Measurements from ENCODE around the gene TPK1. TPM values are rescaled to one million over a fixed set of nuclear protein-coding genes. Genes with fewer than 3 reads are reported as not detected.
A peak's percentile ranks its signal among the peaks of the same experiment; 100 is the strongest.
"Not testable (repeated sequence)": the region's sequence is repeated elsewhere in the genome, so short reads cannot be mapped to it uniquely, and the experiment has no call there.

The TPK1 gene
- total RNA-seq, 1 experiment from 2014 or later, result 29.4 TPM

DNA sequence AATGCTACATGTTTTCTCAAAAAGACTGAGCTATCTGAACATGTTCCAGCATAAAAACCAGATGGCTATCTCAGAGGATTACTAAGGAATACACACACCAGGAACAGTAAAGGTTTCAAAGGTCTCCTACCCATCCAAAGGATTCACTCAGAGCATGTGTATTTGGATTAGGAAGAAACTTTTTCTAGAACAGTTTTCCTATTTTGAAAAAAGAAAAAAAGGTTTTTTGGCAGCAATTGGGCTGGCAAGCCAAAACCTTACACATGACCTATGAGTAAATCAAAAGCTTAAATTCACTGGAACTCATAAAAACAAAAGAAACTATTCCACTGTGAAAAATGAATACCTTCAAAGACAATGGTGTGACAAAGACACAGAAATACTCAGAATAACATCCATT is 9.6 kb downstream of the TPK1 start:
- DNase-seq (ENCODE audit: extremely low read depth, low read depth), result no peak

DNA sequence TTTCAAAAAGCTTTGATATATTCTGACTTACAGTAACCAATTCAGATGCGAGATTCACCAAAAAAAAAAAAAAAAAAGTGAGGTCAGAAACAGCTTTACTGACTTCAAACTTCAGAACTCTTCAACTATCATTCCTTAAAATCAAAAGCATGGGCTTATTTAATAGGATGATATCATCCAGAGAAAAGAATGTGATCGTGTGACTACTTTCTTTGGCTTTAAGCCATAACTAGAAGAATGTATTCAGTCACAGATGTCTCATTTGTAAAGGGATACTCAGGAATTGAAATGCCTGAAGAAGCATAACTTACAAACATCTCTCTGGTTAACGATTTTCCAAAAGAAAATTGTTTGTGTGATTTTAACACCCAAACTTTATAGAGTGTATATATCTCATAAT is 11.5 kb downstream of the TPK1 start:
- peak; percentile 18 for DNase-seq (ENCODE audit: extremely low read depth, low read depth)

DNA sequence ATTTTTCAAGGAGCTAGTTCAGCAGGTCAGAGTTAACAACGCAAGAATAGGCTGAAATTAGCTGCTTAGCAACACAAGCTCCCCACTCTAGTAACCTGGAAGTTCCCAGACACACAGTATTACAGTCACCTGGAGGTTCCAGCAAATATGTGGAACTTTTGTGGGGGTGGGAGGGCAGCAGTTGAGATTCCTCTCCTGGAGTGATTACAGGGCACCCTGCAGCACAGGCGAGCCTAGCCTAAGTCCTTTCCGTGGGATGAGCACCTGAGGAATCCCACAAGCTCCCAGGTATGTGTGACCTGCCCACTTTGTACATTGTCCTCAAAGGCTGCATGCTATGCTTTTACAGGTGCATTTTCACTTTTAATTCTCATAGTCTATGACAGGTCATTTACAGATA is 13.6 kb downstream of the TPK1 start:
- no peak for DNase-seq (ENCODE audit: extremely low read depth, low read depth)

DNA sequence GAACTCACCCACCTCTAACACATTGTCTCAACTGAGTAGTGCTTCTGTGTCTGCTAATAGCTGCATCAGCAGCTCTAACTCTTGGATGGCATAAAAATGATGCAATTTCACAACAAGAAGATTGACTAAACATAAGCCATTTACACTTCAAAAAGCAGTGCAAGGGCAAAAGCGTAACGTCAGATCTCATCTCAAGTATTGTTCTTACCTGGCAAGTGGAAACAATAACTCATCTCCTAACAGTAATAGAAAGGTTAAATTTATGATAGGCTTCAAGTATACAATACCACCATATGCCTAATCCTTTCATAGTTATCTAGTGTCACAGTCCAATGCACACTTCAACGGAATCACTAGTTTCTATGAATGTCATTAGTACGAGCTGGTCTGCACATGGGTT is 14.8 kb downstream of the TPK1 start:
- DNase-seq (ENCODE audit: extremely low read depth, low read depth), result no peak

DNA sequence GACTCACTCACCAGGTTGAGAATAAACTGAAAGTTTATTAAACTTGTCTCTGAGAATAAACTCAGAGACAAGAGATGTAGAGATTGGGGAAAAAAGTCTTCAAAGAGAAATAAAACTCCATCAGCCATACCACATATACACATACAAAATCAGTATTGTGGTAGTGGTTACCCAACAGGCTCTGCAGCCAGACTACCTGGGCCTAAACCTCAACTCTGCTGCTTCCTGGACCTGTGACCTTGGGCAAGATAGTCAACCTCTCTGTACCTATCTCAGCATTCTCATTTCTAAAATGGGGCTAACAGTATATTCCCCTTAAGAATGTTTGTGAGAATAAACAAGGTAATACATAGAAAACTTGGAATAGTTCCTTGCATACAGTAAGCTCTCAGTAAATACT is 15.3 kb downstream of the TPK1 start:
- DNase-seq (ENCODE audit: extremely low read depth, low read depth), result no peak

DNA sequence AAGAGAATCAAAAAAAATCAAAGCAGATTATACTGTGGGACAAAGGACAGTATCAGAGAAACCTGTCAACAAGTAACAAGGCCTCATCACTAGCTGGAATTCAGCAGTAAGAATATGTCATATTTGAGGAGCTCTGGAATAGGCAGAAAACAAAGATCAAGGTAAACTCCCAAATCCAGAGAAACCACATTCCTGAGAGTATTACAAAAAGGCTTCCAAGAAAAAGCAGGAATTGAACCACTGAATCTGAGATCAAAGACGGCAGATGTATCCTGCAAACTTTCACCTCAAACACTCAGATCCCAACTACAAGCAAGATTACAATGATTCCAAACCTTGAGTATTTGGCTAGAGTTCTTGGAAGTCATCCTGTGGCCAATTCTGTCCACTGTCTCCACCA is 16.3 kb downstream of the TPK1 start:
- no peak for DNase-seq (ENCODE audit: extremely low read depth, low read depth)

DNA sequence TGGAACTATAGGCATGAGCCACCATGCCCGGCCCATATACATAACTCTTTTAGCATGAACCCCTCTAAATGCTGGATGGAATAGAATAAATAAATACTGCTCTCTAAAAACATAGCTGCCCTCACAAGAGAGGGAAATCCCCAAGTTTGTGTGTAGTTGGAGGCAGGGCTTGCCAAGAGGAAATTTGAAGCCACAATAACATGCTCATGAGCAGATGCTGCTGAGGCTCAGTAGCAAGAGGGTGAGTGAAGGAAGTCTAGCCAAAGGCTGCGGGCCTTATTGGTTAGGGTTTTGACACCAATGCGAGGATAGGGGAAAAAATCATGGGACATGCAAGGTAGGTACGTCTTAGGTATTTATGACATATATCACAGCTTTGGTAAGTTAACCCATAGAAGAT is 17.3 kb downstream of the TPK1 start:
- no peak for DNase-seq (ENCODE audit: extremely low read depth, low read depth)

DNA sequence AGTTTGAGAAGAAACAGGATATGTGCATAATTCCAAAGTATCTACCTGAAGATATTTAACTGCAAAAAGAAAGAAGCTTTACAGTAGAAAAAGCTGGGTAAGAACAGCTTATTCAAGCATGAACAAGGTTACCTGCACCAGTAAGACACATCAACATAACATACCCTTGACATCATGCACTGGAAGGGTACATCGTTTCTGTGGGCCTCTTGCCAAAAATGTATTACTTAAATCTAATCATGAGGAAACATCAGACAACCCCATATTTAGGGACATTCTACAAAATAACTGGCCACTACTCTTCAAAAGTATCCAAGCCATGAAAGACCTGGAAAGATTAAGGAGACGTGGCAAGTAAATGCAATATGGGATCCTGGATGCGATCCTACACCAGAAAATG is 18.9 kb downstream of the TPK1 start:
- no peak for DNase-seq (ENCODE audit: extremely low read depth, low read depth)

DNA sequence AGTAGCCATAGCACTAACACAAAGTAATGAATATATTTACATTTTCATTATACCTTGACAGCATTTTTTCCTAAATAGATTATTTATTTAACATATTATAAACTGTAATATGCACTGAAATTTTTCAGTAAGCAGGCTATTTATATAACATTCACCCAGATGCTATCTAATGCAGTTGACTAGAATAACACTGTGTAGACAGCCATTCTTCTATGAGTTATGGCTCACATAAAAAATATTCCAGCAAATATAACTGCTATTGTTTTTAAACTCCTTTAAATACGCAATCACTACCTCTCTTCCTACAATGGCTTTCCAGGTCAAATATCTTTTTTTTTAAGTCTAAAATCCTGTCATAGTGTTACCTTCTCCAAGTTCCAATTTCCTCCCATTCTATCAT is 21.6 kb downstream of the TPK1 start:
- no peak for DNase-seq (ENCODE audit: extremely low read depth, low read depth)

DNA sequence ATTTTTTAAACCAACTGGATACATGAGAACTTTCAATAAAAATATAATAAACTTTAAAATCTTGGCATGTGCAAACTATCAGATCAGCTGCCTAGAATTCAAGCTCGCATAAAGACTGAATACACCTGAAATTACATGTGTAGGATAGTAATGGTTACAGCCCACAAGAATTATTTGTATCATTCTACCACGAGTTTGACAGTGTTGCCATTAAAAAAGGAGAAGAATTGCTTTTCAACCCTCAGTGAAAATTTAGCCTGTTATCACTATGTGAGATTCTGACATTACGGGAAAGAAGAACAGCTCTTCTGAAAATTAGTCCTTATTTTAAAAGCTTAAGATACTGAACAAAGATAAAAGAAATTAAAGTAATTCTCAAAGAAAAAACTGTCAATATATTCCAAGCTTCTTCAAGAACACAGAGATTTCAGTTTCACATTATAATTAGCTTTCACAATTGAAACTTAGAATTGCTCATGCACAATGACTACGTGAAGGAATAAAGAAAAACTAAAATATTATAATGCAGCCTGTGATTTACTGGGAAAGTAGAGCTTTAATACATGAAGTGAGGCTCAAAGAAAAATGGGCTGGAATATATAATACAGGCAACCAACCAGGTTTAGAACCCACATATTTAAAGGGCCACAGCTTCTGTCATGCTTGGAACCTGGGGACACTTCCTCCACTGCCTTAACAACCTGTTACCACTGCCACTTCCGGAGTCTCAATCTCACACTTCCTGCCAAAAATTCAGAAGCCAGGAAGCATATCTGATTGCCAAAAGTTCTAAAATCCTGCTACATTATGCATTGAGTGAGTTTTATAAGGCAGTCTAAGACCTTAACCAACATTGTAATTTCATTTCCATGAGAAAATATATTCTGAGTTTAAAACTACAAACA is 23.2 kb downstream of the TPK1 start:
- DNase-seq (ENCODE audit: extremely low read depth, low read depth), result no peak

DNA sequence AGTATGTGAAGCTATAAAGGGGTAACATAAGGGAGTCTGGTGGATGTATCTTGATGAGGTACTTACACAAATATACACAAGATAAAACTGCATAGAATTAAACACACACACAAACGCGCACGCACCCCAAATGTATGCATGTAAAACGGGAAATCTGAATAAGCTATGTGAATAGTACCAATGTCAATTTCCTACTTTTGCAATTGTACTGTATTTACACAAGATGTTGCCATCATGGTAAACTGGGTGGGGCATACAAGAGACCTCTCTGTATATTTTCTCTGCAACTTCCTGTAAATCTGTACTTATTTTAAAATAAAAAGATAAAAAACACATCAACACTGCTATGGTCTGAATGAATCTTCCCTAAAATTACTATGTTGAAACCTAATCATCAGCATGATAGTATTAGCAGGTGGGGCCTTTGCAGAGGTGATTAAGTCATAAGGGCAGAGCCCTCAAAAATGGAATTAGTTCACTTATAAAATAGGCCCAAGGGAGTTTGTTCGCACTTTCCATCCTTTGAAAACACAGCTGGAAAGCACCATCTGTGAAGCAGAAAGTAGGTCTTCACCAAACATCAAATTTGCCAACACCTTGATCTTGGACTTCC is 30.1 kb downstream of the TPK1 start:
- no peak for DNase-seq (ENCODE audit: extremely low read depth, low read depth)

DNA sequence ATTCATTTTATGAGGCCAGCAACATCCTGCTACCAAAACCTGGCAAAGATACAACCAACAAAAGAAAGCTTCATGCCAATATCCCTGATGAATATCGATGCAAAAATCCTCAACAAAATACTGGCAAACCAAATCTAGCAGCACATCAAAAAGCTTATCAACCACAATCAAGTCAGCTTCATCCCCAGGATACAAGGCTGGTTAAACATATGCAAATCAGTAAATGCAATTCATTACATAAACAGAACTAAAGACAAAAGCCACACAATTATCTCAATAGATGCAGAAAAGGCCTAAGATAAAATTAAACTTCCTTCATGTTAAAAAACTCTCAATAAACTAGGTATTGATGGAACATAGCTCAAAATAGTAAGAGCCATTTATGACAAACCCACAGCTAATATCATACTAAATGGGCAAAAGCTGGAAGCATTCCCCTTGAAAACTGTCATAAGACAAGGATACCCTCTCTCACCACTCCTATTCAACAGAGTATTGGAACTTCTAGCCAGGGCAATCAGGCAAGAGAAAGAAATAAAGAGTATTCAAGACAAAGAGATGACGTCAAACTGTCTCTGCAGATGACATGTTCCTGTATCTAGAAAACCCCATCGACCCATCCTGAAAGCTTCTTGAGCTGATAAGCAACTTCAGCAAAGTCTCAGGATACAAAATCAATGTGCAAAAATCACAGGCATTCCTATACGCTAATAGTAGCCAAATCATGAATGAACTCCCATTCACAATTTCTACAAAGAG is 35.0 kb downstream of the TPK1 start:
- not testable (repeated sequence) for DNase-seq (ENCODE audit: extremely low read depth, low read depth)

DNA sequence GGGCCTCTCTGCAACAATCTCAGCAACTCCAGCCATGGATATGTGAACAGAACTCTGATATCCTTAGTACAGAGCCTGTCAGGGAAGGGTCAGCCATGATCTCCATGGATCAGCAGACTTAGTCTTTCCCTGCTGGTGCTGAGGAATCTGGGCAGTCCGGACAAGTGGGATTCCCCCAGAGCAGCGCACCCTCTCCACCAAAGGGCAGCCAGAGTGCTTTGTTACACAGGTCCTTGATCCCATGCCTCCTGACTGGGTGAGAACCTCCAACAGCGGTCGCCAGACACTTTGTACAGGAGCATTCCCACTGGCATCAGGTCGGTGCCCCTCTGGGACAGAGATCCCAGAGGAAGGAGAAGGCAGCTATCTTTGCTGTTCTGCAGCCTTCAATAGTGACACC is 38.9 kb downstream of the TPK1 start:
- no peak for DNase-seq (ENCODE audit: extremely low read depth, low read depth)

DNA sequence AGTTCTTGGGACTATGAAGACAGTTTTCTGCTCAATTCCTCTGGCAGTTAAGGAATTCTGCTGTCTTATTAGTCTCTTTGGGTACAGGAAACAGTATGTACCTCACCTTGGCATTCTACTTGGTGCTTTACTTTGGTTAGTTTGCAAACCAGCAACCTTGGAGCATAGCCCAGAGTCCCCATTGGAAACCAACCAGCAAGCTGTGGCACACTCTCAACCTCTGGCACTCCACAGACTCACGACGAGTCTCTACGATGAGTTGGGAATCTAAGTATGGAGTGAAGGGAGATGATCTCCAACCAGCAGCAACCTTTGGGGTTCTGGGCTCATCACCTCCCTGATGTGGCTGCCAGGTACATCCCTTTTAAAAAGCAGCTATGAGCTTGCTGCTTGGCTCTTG is 43.8 kb downstream of the TPK1 start:
- DNase-seq (ENCODE audit: extremely low read depth, low read depth), result no peak

DNA sequence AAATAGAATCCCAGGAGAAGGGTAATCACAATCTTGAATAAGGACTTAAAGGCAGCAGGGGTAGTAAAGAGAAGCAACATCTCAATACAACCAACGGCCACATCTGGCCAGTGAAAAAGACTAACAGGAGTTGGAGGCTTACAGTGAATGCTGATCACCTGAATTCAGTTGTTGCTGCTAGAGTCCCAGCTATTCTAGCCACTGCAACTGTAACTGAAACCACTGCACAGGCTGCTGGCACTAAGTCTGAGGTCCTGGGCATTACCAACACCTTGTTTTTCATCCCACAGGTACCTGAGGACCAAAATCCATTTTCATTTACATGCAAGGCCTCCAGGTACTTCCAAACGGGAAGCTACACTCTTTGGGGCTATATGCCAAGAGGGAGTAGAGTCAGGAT is 44.4 kb downstream of the TPK1 start:
- no peak for DNase-seq (ENCODE audit: extremely low read depth, low read depth)

DNA sequence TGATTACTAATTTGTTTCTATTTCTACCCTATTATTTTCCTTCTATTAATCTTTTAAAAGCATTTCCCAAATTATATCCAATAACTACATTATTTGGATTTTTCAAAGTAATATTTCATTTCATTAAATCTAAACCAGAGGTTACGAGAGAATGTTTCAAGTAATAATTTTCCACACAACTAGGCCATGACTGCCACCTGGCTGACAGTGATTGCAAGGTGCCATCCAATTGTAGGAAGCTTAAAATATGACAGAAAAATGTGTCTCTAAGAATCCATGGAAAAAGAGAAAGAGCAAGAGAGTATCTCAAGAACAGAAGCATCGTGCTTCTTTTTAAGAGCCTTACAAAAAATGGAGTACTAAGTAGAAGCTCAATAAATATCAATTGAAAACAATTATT is 48.7 kb downstream of the TPK1 start:
- no peak for DNase-seq (ENCODE audit: extremely low read depth, low read depth)

DNA sequence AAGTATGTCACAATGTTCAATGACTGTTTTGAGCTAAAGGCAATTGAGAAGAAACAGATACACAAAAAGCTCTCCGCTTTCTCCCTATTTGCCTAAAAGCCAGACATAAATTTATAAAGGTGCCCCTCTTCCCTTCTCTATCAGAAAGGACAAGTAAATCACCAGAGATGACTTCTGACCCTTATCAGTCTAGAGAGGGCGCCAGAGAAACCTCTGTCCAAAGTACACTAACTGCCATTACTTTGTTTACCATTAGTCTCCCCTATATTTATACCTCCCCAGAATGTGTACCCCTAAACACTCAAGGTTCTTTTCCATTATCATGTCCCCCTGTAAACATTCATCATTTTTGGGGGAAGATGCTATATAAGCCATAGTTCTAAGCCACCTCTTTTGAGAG is 49.3 kb downstream of the TPK1 start:
- DNase-seq (ENCODE audit: extremely low read depth, low read depth), result no peak

DNA sequence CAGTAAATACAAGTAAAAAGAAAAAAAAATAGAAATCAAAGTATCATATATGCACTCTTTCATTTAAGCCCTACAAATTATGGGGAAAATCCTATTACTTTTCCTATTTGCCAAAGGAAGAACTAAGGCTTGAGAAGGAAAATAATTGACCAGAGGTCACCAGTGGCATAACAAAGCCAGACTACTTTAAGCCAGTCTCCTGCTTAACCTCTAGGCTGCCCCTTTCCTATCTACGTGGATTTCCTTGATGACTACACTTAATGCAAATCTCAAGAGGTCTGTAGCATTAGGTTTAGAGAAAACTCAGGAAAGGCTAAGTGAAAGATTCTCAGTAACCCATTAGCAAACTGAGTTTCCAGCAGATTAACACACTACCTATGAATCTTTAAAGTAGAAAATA is 49.8 kb downstream of the TPK1 start:
- DNase-seq (ENCODE audit: extremely low read depth, low read depth), result no peak

DNA sequence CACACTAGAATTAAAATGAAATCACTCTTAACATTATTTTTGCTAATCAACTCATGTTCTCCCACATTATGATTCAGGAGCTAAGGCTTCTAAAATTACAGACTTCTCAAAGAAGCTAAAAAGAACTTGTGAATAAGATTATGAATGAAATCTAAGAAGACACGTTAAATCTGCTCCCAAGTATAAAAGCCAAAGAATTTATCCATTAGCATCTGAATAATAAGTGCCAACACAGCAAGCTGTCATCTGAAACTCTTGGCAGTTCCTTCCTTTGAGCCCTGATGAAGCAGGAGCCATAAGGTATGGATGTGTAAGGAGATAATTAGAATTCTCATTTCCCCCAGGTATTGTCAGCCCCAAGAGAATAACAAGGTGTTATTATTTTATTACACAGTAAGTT is 50.3 kb downstream of the TPK1 start:
- no peak for DNase-seq (ENCODE audit: extremely low read depth, low read depth)

DNA sequence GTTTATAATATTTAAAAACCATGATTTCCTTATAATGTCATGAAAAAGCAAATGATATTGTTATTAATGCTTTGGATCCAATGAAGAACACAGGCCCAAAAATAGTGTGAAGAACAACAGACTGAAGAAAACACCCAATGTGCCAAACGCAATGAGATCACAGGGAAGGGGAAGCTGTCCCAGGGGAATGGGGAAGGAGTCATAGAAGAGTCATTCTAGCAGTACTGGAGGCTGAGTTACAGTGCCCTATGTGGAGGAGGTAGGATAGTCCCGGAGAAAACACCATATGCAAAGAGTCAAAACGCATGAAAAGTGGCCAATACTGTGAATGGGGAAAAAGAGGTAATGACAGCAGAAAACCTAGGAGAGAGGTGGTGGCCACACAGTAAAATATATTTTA is 50.9 kb downstream of the TPK1 start:
- peak; percentile 33 for DNase-seq (ENCODE audit: extremely low read depth, low read depth)

DNA sequence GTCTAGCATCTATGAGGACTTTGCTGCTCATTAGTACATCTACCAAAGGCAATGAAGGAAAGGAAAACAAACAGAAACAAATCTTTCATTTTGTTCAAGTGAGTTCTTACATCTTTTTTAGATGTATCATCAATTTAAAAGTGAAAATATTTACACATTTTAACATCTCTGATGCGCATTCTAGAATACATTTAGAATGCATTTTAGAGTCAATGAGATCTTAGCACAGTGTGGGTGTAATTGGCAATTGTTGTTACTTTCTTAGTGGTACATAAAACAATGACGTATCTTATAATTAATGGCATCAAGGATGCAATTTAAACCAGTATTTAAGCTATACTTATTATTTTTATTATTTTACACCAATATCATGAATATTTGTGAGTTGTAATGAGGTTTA is 51.4 kb downstream of the TPK1 start:
- no peak for DNase-seq (ENCODE audit: extremely low read depth, low read depth)

DNA sequence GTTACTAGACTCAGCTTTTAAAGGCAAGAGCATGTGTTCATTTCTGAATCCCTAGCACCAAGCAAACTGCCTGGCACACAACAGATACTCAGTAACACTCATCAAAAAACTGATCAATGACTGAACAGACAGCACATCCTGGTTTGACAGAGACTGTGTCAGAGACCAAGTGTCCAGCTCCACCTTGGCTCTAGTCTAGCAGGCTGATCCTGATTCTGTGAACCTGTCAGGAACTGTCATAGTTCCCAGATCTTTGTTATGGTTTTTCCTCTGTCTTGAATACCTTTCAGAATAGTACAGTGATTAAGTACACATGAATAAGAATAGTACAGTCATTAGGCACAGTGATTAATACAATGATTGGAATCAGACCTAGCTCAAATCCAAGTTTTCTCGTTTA is 53.0 kb downstream of the TPK1 start:
- no peak for DNase-seq (ENCODE audit: extremely low read depth, low read depth)
